ENCODE results near the gene HS6ST2. TPM values are rescaled to one million over a fixed set of nuclear protein-coding genes. Genes with fewer than 3 reads are reported as not detected.

HS6ST2 gene
- total RNA-seq, 2 donors from 2014 or later = 0.85 to 2.0 TPM

GRCh38 chrX:132877954-132878536 is 80.4 kb downstream of the HS6ST2 start:
- H3K9ac ChIP-seq (ENCODE audit: low read depth in 2 of 2, low read length in 2 of 2) = no peak overlapping the region
- no peak overlapping the region for H3K4me3 ChIP-seq
- no peak overlapping the region for H3K27ac ChIP-seq
- H3K27me3 ChIP-seq = no peaks in the 10 kb centered on the region
- H3K9me3 ChIP-seq = no peaks in the 10 kb centered on the region
- no peak for DNase-seq
- H3K4me1 ChIP-seq = no peaks in the 10 kb centered on the region
- no peak for TF ChIP-seq CTCF (IDR thresholded peaks at IDR 0.05)
- intact Hi-C loops (cut with DNase I) = no loop called here
- no peaks in the 10 kb centered on the region for H3K36me3 ChIP-seq

GRCh38 chrX:132876523-132877338 is 81.7 kb downstream of the HS6ST2 start:
- Histone ChIP-seq H3K27ac (no peak overlapping the region), H3K36me3 (no peaks in the 10 kb centered on the region), H3K9me3 (no peaks in the 10 kb centered on the region), H3K9ac (ENCODE audit: low read depth in 2 of 2, low read length in 2 of 2) (no peak overlapping the region), H3K27me3 (no peaks in the 10 kb centered on the region), H3K4me3 (no peak overlapping the region), H3K4me1 (no peaks in the 10 kb centered on the region)
- DNase-seq = no peak
- intact Hi-C loops (cut with DNase I) = no loop called here
- no peak for TF ChIP-seq CTCF (IDR thresholded peaks at IDR 0.05)

GRCh38 chrX:132875650-132876522 is 82.5 kb downstream of the HS6ST2 start:
- H3K4me1 ChIP-seq = no peaks in the 10 kb centered on the region
- no peak for DNase-seq
- H3K36me3 ChIP-seq = no peaks in the 10 kb centered on the region
- no peaks in the 10 kb centered on the region for H3K9me3 ChIP-seq
- no peak overlapping the region for H3K9ac ChIP-seq (ENCODE audit: low read depth in 2 of 2, low read length in 2 of 2)
- H3K27ac ChIP-seq = no peak overlapping the region
- H3K4me3 ChIP-seq = no peak overlapping the region
- intact Hi-C loops (cut with DNase I) = no loop called here
- TF ChIP-seq CTCF (IDR thresholded peaks at IDR 0.05) = no peak
- H3K27me3 ChIP-seq = no peaks in the 10 kb centered on the region

- no peak for TF ChIP-seq CTCF (IDR thresholded peaks at IDR 0.05)
- Histone ChIP-seq H3K27ac (no peak overlapping the region), H3K36me3 (no peaks in the 10 kb centered on the region), H3K27me3 (peaks cover 4% of the 10 kb centered on the region), H3K9ac (ENCODE audit: low read depth in 2 of 2, low read length in 2 of 2) (no peak overlapping the region), H3K4me1 (no peaks in the 10 kb centered on the region), H3K9me3 (no peaks in the 10 kb centered on the region), H3K4me3 (no peak overlapping the region)
- intact Hi-C loops (cut with DNase I) = no loop called here
- DNase-seq = no peak
Measured at GRCh38 chrX:132862562-132862961, 95.9 kb downstream of the HS6ST2 start.

- H3K36me3 ChIP-seq = no peaks in the 10 kb centered on the region
- H3K9ac ChIP-seq (ENCODE audit: low read depth in 2 of 2, low read length in 2 of 2) = no peak overlapping the region
- peaks cover 4% of the 10 kb centered on the region for H3K27me3 ChIP-seq
- no peak overlapping the region for H3K27ac ChIP-seq
- no peaks in the 10 kb centered on the region for H3K9me3 ChIP-seq
- no peak overlapping the region for H3K4me3 ChIP-seq
- no peak for DNase-seq
- H3K4me1 ChIP-seq = no peaks in the 10 kb centered on the region
- TF ChIP-seq CTCF (IDR thresholded peaks at IDR 0.05) = no peak
- intact Hi-C loops (cut with DNase I) = no loop called here
Measured at GRCh38 chrX:132861076-132861475, 97.4 kb downstream of the HS6ST2 start.
